NT2/D1 (cell line): ENCODE measurements around the gene AVL9.
A peak's percentile ranks its signal among the peaks of the same experiment; 100 is the strongest.

Source experiments
- DNase-seq: peaks from one replicate; pipeline ENCODE4 v3.0.0-alpha.2; 2011; ENCODE audit warnings: low read depth, low spot score
- H3K27me3 ChIP-seq: 2 replicates; pipeline ENCODE4 v1.6.0; 2011; ENCODE audit warnings: mild to moderate bottlenecking; ENCODE audit not compliant: insufficient read length, insufficient read depth
- H3K36me3 ChIP-seq: 2 replicates; pipeline ENCODE4 v1.6.1; 2011; ENCODE audit warnings: mild to moderate bottlenecking, low read length, mixed read lengths; ENCODE audit not compliant: insufficient read depth, insufficient read length
- H3K4me1 ChIP-seq: 2 replicates; pipeline ENCODE4 v1.5.1; 2011; ENCODE audit not compliant: insufficient read depth, insufficient read length
- H3K4me3 ChIP-seq: 2 replicates; pipeline ENCODE4 v1.5.1; 2011; ENCODE audit warnings: low read depth; ENCODE audit not compliant: insufficient read length
- H3K9ac ChIP-seq: 2 replicates; pipeline ENCODE4 v1.6.0; 2011; ENCODE audit warnings: low read depth; ENCODE audit not compliant: insufficient read length
- H3K9me3 ChIP-seq: 2 replicates; pipeline ENCODE4 v1.5.1; 2011; ENCODE audit warnings: mild to moderate bottlenecking, low read length; ENCODE audit not compliant: insufficient read depth
- SUZ12 ChIP-seq: IDR thresholded peaks from 2 replicates; pipeline ENCODE4 v1.6.1; 2011; ENCODE audit not compliant: insufficient read length, insufficient read depth; ENCODE audit errors: extremely low read depth
- YY1 ChIP-seq: IDR thresholded peaks from 2 replicates; pipeline ENCODE4 v1.6.1; 2011; ENCODE audit not compliant: insufficient read length, insufficient read depth
- ZNF274 ChIP-seq: IDR thresholded peaks from 2 replicates; pipeline ENCODE4 v1.6.1; 2011; ENCODE audit warnings: mild to moderate bottlenecking, low read depth, low read length

Gene AVL9

GRCh38 chr7:32495298-32496051, at the start of gene AVL9:
TSS of gene AVL9 (plus strand) at chr7:32495489. CDS start at chr7:32495710, 221 bp downstream.
- peak within 1 kb of the TSS; percentile 92 for H3K9ac ChIP-seq
- no peak for TF ChIP-seq ZNF274
- TF ChIP-seq SUZ12, result no peak
- no peak for TF ChIP-seq YY1
- peaks cover 9% of the 10 kb centered on the region for H3K36me3 ChIP-seq
- no peaks in the 10 kb centered on the region for H3K27me3 ChIP-seq
- DNase-seq, result peak; percentile 97
- peaks cover 2% of the 10 kb centered on the region for H3K4me1 ChIP-seq
- peak within 1 kb of the TSS; percentile 95 for H3K4me3 ChIP-seq
- H3K9me3 ChIP-seq, result peaks cover 11% of the 10 kb centered on the region; the same call in 1 of the 2 replicates

GRCh38 chr7:32447218-32447617, 48.1 kb upstream of the AVL9 start:
- H3K9ac ChIP-seq, result no peak overlapping the region
- DNase-seq, result peak; percentile 59
- H3K9me3 ChIP-seq, result peaks cover 9% of the 10 kb centered on the region; the same call in 1 of the 2 replicates
- H3K4me1 ChIP-seq, result no peaks in the 10 kb centered on the region
- TF ChIP-seq YY1 (no peak), ZNF274 (no peak)
- no peaks in the 10 kb centered on the region for H3K27me3 ChIP-seq
- no peak overlapping the region for H3K4me3 ChIP-seq
- H3K36me3 ChIP-seq, result no peaks in the 10 kb centered on the region

GRCh38 chr7:32453341-32454011, 41.8 kb upstream of the AVL9 start:
- H3K4me1 ChIP-seq, result no peaks in the 10 kb centered on the region
- no peaks in the 10 kb centered on the region for H3K27me3 ChIP-seq
- no peak for DNase-seq
- peaks cover 13% of the 10 kb centered on the region for H3K36me3 ChIP-seq
- no peaks in the 10 kb centered on the region; the same call in 1 of the 2 replicates for H3K9me3 ChIP-seq
- no peak overlapping the region for H3K9ac ChIP-seq
- TF ChIP-seq SUZ12 (no peak), YY1 (no peak)
- H3K4me3 ChIP-seq, result no peak overlapping the region

GRCh38 chr7:32458025-32458424, 37.3 kb upstream of the AVL9 start:
- H3K36me3 ChIP-seq, result peaks cover 17% of the 10 kb centered on the region
- H3K9me3 ChIP-seq, result peaks cover under 1% of the 10 kb centered on the region; the same call in 1 of the 2 replicates
- TF ChIP-seq ZNF274 (no peak), YY1 (no peak), SUZ12 (no peak)
- H3K9ac ChIP-seq, result no peak overlapping the region
- DNase-seq, result no peak
- H3K4me3 ChIP-seq, result no peak overlapping the region
- H3K27me3 ChIP-seq, result no peaks in the 10 kb centered on the region
- H3K4me1 ChIP-seq, result peaks cover under 1% of the 10 kb centered on the region

DNA sequence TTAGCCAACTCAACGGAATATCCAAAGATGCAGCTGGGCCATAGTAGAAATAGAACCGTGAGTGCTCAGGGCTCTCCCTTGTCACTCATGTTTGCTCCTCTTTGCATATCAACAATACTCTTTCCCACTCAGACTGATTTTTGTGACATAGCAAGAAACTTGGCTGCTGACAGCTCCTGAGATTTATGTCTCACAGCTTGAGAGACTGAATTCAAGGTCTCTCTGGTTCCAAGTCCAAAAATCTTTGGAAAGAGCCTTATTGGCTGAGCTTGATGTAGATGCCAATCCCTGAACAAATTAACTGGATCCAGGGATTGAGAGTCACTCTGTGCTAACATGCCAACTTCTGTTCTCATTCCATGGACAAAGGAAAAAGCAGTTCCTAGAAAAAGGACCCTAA, 35.5 kb upstream of the AVL9 start:
- Histone ChIP-seq H3K4me3 (no peak overlapping the region), H3K9me3 (peaks cover 3% of the 10 kb centered on the region; the same call in 1 of the 2 replicates), H3K36me3 (peaks cover 17% of the 10 kb centered on the region), H3K27me3 (no peaks in the 10 kb centered on the region), H3K9ac (no peak overlapping the region), H3K4me1 (peaks cover 3% of the 10 kb centered on the region)
- no peak for TF ChIP-seq ZNF274
- DNase-seq, result no peak

DNA sequence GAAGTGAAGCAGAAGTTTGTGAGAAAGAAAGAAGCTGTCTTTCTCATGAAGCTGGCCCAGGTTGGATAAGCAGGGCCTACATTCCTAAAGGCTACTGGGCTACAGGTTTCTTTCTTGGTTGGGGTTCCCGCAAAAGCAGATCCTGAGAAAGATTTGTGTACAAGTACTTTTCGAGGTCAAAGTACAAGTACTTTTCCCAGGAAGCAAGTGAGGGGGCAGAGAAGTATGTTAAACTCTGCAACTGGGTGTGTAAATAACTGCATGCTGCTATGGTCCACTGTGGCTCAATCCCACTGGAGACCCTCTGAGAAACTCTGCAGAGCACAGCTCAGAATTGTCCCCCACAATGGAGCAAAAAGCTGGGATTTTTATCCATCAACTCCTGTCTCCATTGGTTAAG, 33.8 kb upstream of the AVL9 start:
- H3K9me3 ChIP-seq, result peaks cover 3% of the 10 kb centered on the region; the same call in 1 of the 2 replicates
- no peak overlapping the region for H3K4me3 ChIP-seq
- H3K27me3 ChIP-seq, result no peaks in the 10 kb centered on the region
- DNase-seq, result no peak
- no peak overlapping the region for H3K9ac ChIP-seq
- peaks cover 17% of the 10 kb centered on the region for H3K36me3 ChIP-seq
- TF ChIP-seq ZNF274, result no peak
- no peak for TF ChIP-seq SUZ12
- TF ChIP-seq YY1, result no peak
- H3K4me1 ChIP-seq, result peaks cover 3% of the 10 kb centered on the region

GRCh38 chr7:32462451-32462850, 32.8 kb upstream of the AVL9 start:
- Histone ChIP-seq H3K9me3 (peaks cover 3% of the 10 kb centered on the region; the same call in 1 of the 2 replicates), H3K9ac (no peak overlapping the region), H3K4me1 (peaks cover 3% of the 10 kb centered on the region), H3K36me3 (peaks cover 11% of the 10 kb centered on the region), H3K4me3 (no peak overlapping the region), H3K27me3 (no peaks in the 10 kb centered on the region)
- TF ChIP-seq YY1, result no peak
- no peak for TF ChIP-seq ZNF274
- TF ChIP-seq SUZ12, result no peak
- DNase-seq, result no peak
